Tongue (tissue), 2 donors: ENCODE measurements around the gene FRMD7. TPM values are rescaled to one million over a fixed set of nuclear protein-coding genes. Genes with fewer than 3 reads are reported as not detected.

ENCODE experiments used
- DNase-seq: peaks from one replicate; pipeline ENCODE4 v3.0.0-alpha.2; 2015
- total RNA-seq: library from RNA; depleted of rRNA; stranded (reverse); fragments of >200 nt; gene quantifications from one replicate; pipeline ENCODE4 v1.2.3, GENCODE V29; 2014

Gene FRMD7
- total RNA-seq, 1 donor from 2014 or later, result 0.82 TPM

GRCh38 chrX:132034648-132035047 is 93.2 kb downstream of the FRMD7 start:
- DNase-seq, result no peak

- DNase-seq, result no peak
Observed at GRCh38 chrX:132033166-132033565, 94.7 kb downstream of the FRMD7 start.

- no peak for DNase-seq
Observed at GRCh38 chrX:132031867-132032266, 96.0 kb downstream of the FRMD7 start.

GRCh38 chrX:132030264-132030663 is 97.6 kb downstream of the FRMD7 start:
- DNase-seq, result no peak

Other genes starting within 250 kb of the FRMD7 start
- 21.7 TPM for gene STK26, start 104.7 kb downstream of the FRMD7 start, total RNA-seq
- 32.9 TPM for gene RAP2C, start 91.4 kb upstream of the FRMD7 start, total RNA-seq